Glomerular visceral epithelial cell (primary cell): ENCODE data around the gene XKR3.
"Not testable (repeated sequence)": the region's sequence is repeated elsewhere in the genome, so short reads cannot be mapped to it uniquely, and the experiment has no call there.

ENCODE experiments used
- DNase-seq: peaks from one replicate; pipeline ENCODE4 v3.0.0-alpha.2; 2016; ENCODE audit errors: extremely low spot score

The XKR3 gene

DNA sequence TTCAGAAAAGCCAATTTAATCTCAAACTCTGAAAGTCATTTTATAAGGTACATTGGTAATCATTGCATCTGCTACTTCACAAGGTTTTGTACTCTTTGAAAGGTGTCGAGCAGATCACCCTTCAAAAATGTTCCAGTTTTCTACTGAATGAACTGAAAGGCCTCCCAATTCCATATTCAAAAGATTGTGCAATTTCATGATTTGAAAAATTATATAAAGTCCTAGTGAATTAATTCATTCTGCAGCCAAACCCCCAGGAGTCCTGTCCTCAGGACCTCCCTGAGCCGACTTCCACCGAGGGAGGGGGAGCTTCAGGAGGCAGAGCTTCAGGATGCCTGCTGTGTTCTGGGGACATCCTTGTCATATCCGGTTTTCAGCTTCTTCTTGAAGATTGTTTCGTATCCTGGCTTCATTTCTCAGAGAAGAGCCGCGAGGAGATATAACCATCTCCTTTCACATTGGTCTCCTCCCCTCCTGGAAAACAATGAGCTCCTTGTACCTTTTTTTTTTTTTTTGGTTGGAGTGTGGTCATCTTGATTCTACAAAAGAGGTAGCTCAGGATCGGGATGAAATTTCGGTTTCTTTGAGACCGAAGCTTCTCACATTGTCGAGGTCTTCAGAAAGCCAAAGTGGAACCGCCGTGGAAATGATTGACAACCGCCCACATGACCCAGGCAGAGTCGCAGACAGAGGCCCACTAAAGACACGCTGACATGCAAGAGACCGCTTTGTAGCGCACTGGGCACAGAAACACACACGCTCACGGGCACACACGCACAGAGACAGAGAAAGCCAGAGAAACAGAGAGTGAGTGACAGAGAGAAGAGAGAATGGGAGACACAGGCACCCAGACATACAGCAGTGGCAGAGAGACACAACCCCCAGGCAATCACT is 77.7 kb downstream of the XKR3 start:
- not testable (repeated sequence) for DNase-seq

DNA sequence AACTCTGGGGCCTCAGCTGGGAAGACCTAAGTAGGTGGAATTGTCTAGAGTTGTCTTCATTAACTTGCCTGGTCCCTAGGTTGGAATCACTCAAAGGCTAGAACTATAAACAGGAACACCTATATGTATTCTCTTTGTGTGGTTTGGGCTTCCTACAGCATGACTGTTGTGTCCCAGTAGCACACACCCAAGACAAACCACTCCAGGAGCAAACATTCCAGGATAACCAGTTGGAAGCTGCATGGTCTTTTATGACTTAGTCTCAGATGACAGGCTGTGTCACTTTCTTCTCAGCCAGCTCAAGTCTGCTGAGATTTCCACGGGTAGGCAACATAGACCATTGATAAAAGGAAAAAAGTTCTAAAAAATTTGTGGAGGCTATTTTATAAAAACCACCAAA is 90.9 kb downstream of the XKR3 start:
- DNase-seq, result not testable (repeated sequence)
